ENCODE data around the gene TAC4.

The TAC4 gene

GRCh38 chr17:49886036-49886435 is 38.2 kb upstream of the TAC4 start:
- H3K36me3 Mint-ChIP-seq (ENCODE audit: insufficient read depth), result no peaks in the 10 kb centered on the region
- no peaks in the 10 kb centered on the region for H3K9me3 Mint-ChIP-seq
- H3K27ac Mint-ChIP-seq (ENCODE audit: low read depth), result no peak overlapping the region
- H3K4me1 Mint-ChIP-seq, result no peaks in the 10 kb centered on the region
- H3K27me3 Mint-ChIP-seq, result peaks cover 75% of the 10 kb centered on the region
- no peak overlapping the region for H3K4me3 Mint-ChIP-seq
- no peak for ATAC-seq (replicated peaks; ENCODE audit: extremely low read depth, poor library complexity, severe bottlenecking)
- DNase-seq (ENCODE audit: low spot score in 2 of 2), result no peak

DNA sequence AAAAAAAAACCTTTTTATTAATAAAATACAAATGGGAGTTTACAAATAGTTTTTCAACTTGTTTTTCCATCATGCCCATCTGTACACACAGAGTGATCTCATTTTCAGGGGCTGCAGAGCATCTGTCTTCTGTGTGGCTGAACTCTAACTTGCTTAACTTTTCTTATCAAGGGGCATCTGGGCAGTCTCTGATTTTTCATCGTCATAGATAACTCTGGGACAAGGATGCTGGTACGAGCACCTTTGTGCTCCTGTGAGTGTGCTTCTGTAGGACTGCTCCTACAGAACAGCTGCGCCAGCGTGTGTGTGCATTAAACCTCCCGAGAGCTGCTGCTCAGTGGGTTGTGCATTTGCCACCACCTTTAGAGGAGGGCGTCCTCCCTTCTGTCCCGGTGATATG is 34.6 kb upstream of the TAC4 start:
- peaks cover 88% of the 10 kb centered on the region for H3K27me3 Mint-ChIP-seq

GRCh38 chr17:49881054-49881402 is 33.2 kb upstream of the TAC4 start:
- Mint-ChIP-seq H3K27ac (ENCODE audit: low read depth) (no peak overlapping the region), H3K4me1 (peaks cover 7% of the 10 kb centered on the region), H3K9me3 (no peaks in the 10 kb centered on the region), H3K36me3 (ENCODE audit: insufficient read depth) (peaks cover 3% of the 10 kb centered on the region), H3K4me3 (no peak overlapping the region), H3K27me3 (peaks cover 82% of the 10 kb centered on the region)
- ATAC-seq (replicated peaks; ENCODE audit: extremely low read depth, poor library complexity, severe bottlenecking) (no peak), DNase-seq (ENCODE audit: low spot score in 2 of 2) (no peak)

More for the DNA sequence above, 34.6 kb upstream of the TAC4 start:
- no peak overlapping the region for H3K27ac Mint-ChIP-seq (ENCODE audit: low read depth)
- H3K36me3 Mint-ChIP-seq (ENCODE audit: insufficient read depth), result peaks cover 3% of the 10 kb centered on the region
- DNase-seq (ENCODE audit: low spot score in 2 of 2) (no peak), ATAC-seq (replicated peaks; ENCODE audit: extremely low read depth, poor library complexity, severe bottlenecking) (no peak)
- no peak overlapping the region for H3K4me3 Mint-ChIP-seq
- H3K4me1 Mint-ChIP-seq, result peaks cover 7% of the 10 kb centered on the region
- H3K9me3 Mint-ChIP-seq, result no peaks in the 10 kb centered on the region

DNA sequence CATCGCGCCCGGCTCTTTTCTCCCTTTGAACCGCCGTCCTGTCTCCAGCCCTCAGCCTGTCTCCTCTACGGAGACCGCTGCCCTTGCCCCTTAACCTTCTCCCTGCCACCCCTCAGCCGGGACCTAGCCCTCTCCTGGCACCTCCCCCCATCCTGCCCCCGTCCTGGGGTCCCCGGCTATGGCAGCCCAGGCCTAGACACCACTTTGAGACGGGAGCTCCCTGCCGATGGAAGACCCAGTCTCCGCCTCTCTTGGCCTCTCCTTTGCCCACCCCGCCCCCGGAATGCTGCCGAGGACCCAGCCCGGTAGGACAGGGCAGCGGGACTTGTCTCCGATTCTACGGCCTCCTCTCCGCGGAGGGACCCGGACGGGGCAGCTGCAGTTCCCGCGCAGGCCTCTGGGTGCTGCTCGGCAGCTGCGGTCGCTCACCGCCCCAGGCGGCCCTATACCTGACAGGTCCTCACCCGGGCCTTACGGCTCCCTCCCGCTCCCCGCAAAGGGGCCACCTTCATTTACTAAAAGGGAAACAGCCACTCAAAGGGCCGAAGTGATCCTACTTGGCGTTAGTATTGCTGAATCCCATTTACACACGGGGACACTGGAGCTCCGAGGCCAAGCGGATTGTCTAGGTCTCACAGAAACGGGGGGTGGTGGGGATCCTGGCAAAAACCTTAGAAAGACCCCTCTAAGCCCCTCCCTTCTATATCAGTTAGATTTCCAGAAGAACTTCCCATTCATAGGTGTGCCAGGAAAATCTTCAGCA is 32.6 kb upstream of the TAC4 start:
- peaks cover 3% of the 10 kb centered on the region for H3K36me3 Mint-ChIP-seq (ENCODE audit: insufficient read depth)
- H3K27ac Mint-ChIP-seq (ENCODE audit: low read depth), result no peak overlapping the region
- peak overlapping the region; percentile 48 for H3K4me3 Mint-ChIP-seq
- no peaks in the 10 kb centered on the region for H3K9me3 Mint-ChIP-seq
- peaks cover 82% of the 10 kb centered on the region for H3K27me3 Mint-ChIP-seq
- ATAC-seq (replicated peaks; ENCODE audit: extremely low read depth, poor library complexity, severe bottlenecking), result peak; percentile 91
- DNase-seq (ENCODE audit: low spot score in 2 of 2), result peak; percentile 48 to 61
- H3K4me1 Mint-ChIP-seq, result peaks cover 7% of the 10 kb centered on the region

- Mint-ChIP-seq H3K36me3 (ENCODE audit: insufficient read depth) (peaks cover 3% of the 10 kb centered on the region), H3K4me1 (peaks cover 7% of the 10 kb centered on the region), H3K27ac (ENCODE audit: low read depth) (no peak overlapping the region), H3K4me3 (no peak overlapping the region), H3K9me3 (no peaks in the 10 kb centered on the region), H3K27me3 (peaks cover 82% of the 10 kb centered on the region)
- no peak for DNase-seq (ENCODE audit: low spot score in 2 of 2)
- ATAC-seq (replicated peaks; ENCODE audit: extremely low read depth, poor library complexity, severe bottlenecking), result no peak
These were observed 31.3 kb upstream of the TAC4 start for GRCh38 chr17:49878931-49879904.

DNA sequence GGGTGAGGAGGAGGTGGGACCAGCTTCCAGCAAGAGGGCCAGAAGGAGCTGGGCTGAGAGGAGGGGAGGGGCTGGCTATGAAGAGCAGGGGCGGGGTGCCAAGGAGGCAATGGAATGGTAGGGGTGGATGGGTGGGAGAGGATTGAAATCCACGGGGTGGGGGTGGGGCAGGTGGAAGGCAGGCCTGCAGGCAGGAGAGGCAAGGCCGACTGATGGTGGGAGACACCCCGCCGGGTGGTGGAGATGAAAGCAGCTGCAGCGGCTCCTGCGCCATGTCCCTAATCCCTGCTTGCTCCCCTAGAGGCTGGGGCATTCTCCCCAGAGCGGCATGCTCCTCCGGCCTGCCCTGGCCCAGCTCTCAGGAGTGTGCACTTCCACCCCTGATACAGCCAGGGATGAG is 27.8 kb upstream of the TAC4 start:
- Mint-ChIP-seq H3K4me3 (no peak overlapping the region), H3K36me3 (ENCODE audit: insufficient read depth) (peaks cover 5% of the 10 kb centered on the region), H3K4me1 (peaks cover 17% of the 10 kb centered on the region), H3K27me3 (peaks cover 62% of the 10 kb centered on the region), H3K9me3 (no peaks in the 10 kb centered on the region), H3K27ac (ENCODE audit: low read depth) (no peak overlapping the region)
- DNase-seq (ENCODE audit: low spot score in 2 of 2) (no peak), ATAC-seq (replicated peaks; ENCODE audit: extremely low read depth, poor library complexity, severe bottlenecking) (no peak)

DNA sequence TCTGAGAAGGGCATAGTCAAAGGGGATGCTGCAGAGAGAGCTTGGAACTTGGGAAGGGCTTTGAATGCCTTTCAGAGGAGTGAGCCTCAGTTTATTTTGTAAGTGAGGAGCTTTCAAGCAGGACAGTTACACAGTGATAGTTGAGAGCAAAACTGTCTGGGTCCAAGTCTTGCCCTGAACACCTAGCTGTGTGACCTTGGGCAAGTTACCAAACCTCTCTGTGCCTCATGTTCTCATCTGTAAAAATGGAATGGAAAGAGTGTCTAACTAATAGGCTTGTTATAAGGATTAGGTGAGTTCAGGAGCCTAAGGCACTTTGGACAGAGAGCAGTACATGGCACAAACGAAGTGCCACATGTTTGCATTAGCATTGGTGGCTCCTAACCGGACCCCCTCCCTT is 27.0 kb upstream of the TAC4 start:
- DNase-seq (ENCODE audit: low spot score in 2 of 2) (no peak), ATAC-seq (replicated peaks; ENCODE audit: extremely low read depth, poor library complexity, severe bottlenecking) (no peak)
- Mint-ChIP-seq H3K9me3 (no peaks in the 10 kb centered on the region), H3K4me3 (no peak overlapping the region), H3K4me1 (peaks cover 11% of the 10 kb centered on the region), H3K27ac (ENCODE audit: low read depth) (no peak overlapping the region), H3K27me3 (peaks cover 60% of the 10 kb centered on the region), H3K36me3 (ENCODE audit: insufficient read depth) (peaks cover 2% of the 10 kb centered on the region)

- DNase-seq (ENCODE audit: low spot score in 2 of 2), result no peak
- H3K4me1 Mint-ChIP-seq, result peaks cover 11% of the 10 kb centered on the region
- H3K36me3 Mint-ChIP-seq (ENCODE audit: insufficient read depth), result peaks cover 2% of the 10 kb centered on the region
- no peak overlapping the region for H3K4me3 Mint-ChIP-seq
- ATAC-seq (replicated peaks; ENCODE audit: extremely low read depth, poor library complexity, severe bottlenecking), result no peak
- peaks cover 53% of the 10 kb centered on the region for H3K27me3 Mint-ChIP-seq
- H3K27ac Mint-ChIP-seq (ENCODE audit: low read depth), result no peak overlapping the region
- H3K9me3 Mint-ChIP-seq, result no peaks in the 10 kb centered on the region
These were observed 26.1 kb upstream of the TAC4 start for GRCh38 chr17:49873926-49874325.

DNA sequence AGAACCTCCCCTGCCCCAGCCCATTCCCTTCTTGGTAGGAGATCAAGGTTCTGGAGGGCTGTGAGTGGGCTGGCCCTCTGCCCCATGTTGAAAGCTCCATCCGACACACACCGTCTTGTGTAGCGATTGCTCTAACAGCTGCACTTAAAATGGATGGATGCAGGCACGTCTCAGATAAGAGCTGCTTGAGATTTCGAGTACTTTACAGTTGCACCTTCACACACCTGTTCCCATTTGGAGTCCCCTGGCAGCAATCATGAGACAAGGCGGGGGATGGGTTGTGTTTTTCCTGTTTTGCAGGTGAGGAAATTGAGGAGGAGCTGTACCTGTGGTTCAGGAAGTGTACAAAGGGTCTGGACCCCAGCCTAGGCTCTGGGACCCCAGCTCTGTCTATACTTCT is 25.6 kb upstream of the TAC4 start:
- ATAC-seq (replicated peaks; ENCODE audit: extremely low read depth, poor library complexity, severe bottlenecking), result no peak
- H3K4me1 Mint-ChIP-seq, result peaks cover 11% of the 10 kb centered on the region
- no peak overlapping the region for H3K4me3 Mint-ChIP-seq
- H3K36me3 Mint-ChIP-seq (ENCODE audit: insufficient read depth), result peaks cover 2% of the 10 kb centered on the region
- no peak overlapping the region for H3K27ac Mint-ChIP-seq (ENCODE audit: low read depth)
- peaks cover 51% of the 10 kb centered on the region for H3K27me3 Mint-ChIP-seq
- no peak for DNase-seq (ENCODE audit: low spot score in 2 of 2)
- no peaks in the 10 kb centered on the region for H3K9me3 Mint-ChIP-seq

- Mint-ChIP-seq H3K9me3 (no peaks in the 10 kb centered on the region), H3K4me1 (peaks cover 11% of the 10 kb centered on the region), H3K27ac (ENCODE audit: low read depth) (no peak overlapping the region), H3K4me3 (no peak overlapping the region), H3K36me3 (ENCODE audit: insufficient read depth) (peaks cover 2% of the 10 kb centered on the region), H3K27me3 (peaks cover 46% of the 10 kb centered on the region)
- ATAC-seq (replicated peaks; ENCODE audit: extremely low read depth, poor library complexity, severe bottlenecking) (no peak), DNase-seq (ENCODE audit: low spot score in 2 of 2) (no peak)
These were observed 25.0 kb upstream of the TAC4 start for GRCh38 chr17:49872754-49873377.

GRCh38 chr17:49871211-49871610 is 23.3 kb upstream of the TAC4 start:
- H3K27ac Mint-ChIP-seq (ENCODE audit: low read depth), result no peak overlapping the region
- H3K27me3 Mint-ChIP-seq, result peaks cover 37% of the 10 kb centered on the region
- H3K36me3 Mint-ChIP-seq (ENCODE audit: insufficient read depth), result peaks cover 4% of the 10 kb centered on the region
- H3K4me3 Mint-ChIP-seq, result no peak overlapping the region
- no peaks in the 10 kb centered on the region for H3K9me3 Mint-ChIP-seq
- DNase-seq (ENCODE audit: low spot score in 2 of 2), result no peak
- peaks cover 11% of the 10 kb centered on the region for H3K4me1 Mint-ChIP-seq
- no peak for ATAC-seq (replicated peaks; ENCODE audit: extremely low read depth, poor library complexity, severe bottlenecking)

DNA sequence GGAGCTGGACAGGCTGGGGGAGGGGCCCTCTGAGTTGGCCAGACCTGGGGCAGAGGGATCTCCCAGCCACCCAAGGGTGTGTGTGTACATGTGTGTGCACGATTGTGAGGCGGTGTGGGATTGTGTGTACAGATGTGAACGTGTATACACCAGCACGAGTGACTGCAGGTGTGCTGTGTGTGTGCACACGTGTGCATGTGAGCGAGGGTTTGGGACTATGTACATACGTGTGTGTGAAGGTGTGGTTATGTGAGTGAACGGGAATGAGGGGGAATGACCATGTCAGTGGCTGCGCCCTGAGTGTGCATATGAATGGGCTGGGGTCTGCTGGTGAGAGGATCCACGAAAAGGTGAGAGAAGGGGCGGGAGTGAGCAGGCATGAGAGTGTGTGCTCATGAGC is 22.4 kb upstream of the TAC4 start:
- no peak overlapping the region for H3K27ac Mint-ChIP-seq (ENCODE audit: low read depth)
- H3K4me1 Mint-ChIP-seq, result peaks cover 11% of the 10 kb centered on the region
- H3K4me3 Mint-ChIP-seq, result no peak overlapping the region
- DNase-seq (ENCODE audit: low spot score in 2 of 2) (no peak), ATAC-seq (replicated peaks; ENCODE audit: extremely low read depth, poor library complexity, severe bottlenecking) (no peak)
- H3K27me3 Mint-ChIP-seq, result peaks cover 29% of the 10 kb centered on the region
- H3K9me3 Mint-ChIP-seq, result no peaks in the 10 kb centered on the region
- peaks cover 4% of the 10 kb centered on the region for H3K36me3 Mint-ChIP-seq (ENCODE audit: insufficient read depth)

Data from central memory CD8-positive, alpha-beta T cell (primary cell).